Peyer's patch (tissue), 4 donors: Measurements from ENCODE around the gene AUTS2. TPM values are rescaled to one million over a fixed set of nuclear protein-coding genes. Genes with fewer than 3 reads are reported as not detected.
"Not testable (repeated sequence)": the region's sequence is repeated elsewhere in the genome, so short reads cannot be mapped to it uniquely, and the experiment has no call there.

Experiments used
- DNase-seq, 3 donors: peaks; one replicate each; pipeline ENCODE4 v3.0.0-alpha.2; 2017 to 2019
- H3K27ac ChIP-seq, 4 donors: fragments of 200-600 bp; sonication (generic); one replicate each; pipeline ENCODE4 v1.5.1; 2016 to 2019
- H3K27me3 ChIP-seq, 2 donors: fragments of 200-600 bp; sonication (generic); one replicate each; pipeline ENCODE4 v1.5.1; 2019
- H3K36me3 ChIP-seq, 3 donors: fragments of 200-600 bp; sonication (generic); one replicate each; pipeline ENCODE4 v1.5.1; 2016 to 2019
- H3K4me1 ChIP-seq, 4 donors: fragments of 200-600 bp; sonication (generic); one replicate each; pipeline ENCODE4 v1.5.1; 2016 to 2019
- H3K4me3 ChIP-seq, 4 donors: fragments of 200-600 bp; sonication (generic); 1 replicate in 3 of 4; 2 replicates in 1 of 4; pipeline ENCODE4 v1.5.1; 2016 to 2019; ENCODE audit warnings: mild to moderate bottlenecking in 1 of 4
- H3K9me3 ChIP-seq, 4 donors: fragments of 200-600 bp; sonication (generic); one replicate each; pipeline ENCODE4 v1.5.1; 2016 to 2019; ENCODE audit warnings: mild to moderate bottlenecking in 1 of 4
- CTCF ChIP-seq, 6 experiments: fragments of 450-650 bp in 4 of 6; fragments of 200-600 bp in 2 of 6; sonication (generic) in 1 of 6; IDR thresholded peaks; one replicate each; pipeline ENCODE4 v1.5.1; 2017 to 2019; ENCODE audit warnings: antibody characterized with exemption in 6 of 6, mild to moderate bottlenecking in 3 of 6, moderate library complexity in 1 of 6
- POLR2A ChIP-seq, 2 donors: fragments of 450-650 bp; IDR thresholded peaks; one replicate each; pipeline ENCODE4 v1.5.1; 2017; ENCODE audit warnings: antibody characterized with exemption in 2 of 2, mild to moderate bottlenecking in 2 of 2, moderate library complexity in 2 of 2
- total RNA-seq, 4 donors: library from RNA; depleted of rRNA; stranded (reverse); fragments of >200 nt; gene quantifications; one replicate each; pipeline ENCODE4 v1.1.0, GENCODE V29; 2016

Gene AUTS2
- total RNA-seq, 4 donors from 2014 or later = 55.9 to 90.0 (median 72.6) TPM

GRCh38 chr7:70268179-70268578 lies 669.9 kb downstream of the AUTS2 start:
- DNase-seq = no peak
- H3K27ac ChIP-seq = no peak overlapping the region
- no peaks in the 10 kb centered on the region for H3K27me3 ChIP-seq
- no peaks in the 10 kb centered on the region for H3K36me3 ChIP-seq
- no peaks in the 10 kb centered on the region for H3K4me1 ChIP-seq
- H3K4me3 ChIP-seq = no peak overlapping the region
- no peaks in the 10 kb centered on the region for H3K9me3 ChIP-seq
- TF ChIP-seq POLR2A (IDR thresholded peaks at IDR 0.05) = no peak
- TF ChIP-seq CTCF (IDR thresholded peaks at IDR 0.05) = no peak

- Histone ChIP-seq H3K4me1 (no peaks in the 10 kb centered on the region), H3K9me3 (no peaks in the 10 kb centered on the region), H3K27ac (no peak overlapping the region), H3K4me3 (no peak overlapping the region), H3K27me3 (no peaks in the 10 kb centered on the region), H3K36me3 (no peaks in the 10 kb centered on the region)
- DNase-seq = no peak
- TF ChIP-seq POLR2A (IDR thresholded peaks at IDR 0.05) (no peak), CTCF (IDR thresholded peaks at IDR 0.05) (no peak)
These were observed 671.9 kb downstream of the AUTS2 start for GRCh38 chr7:70270149-70270548.

- Histone ChIP-seq H3K9me3 (no peaks in the 10 kb centered on the region), H3K27me3 (no peaks in the 10 kb centered on the region), H3K27ac (no peak overlapping the region), H3K4me3 (no peak overlapping the region), H3K36me3 (no peaks in the 10 kb centered on the region), H3K4me1 (no peaks in the 10 kb centered on the region)
- no peak for DNase-seq
- TF ChIP-seq CTCF (IDR thresholded peaks at IDR 0.05) = no peak
- TF ChIP-seq POLR2A (IDR thresholded peaks at IDR 0.05) = no peak
These were observed 673.4 kb downstream of the AUTS2 start for GRCh38 chr7:70271617-70272081.

- H3K9me3 ChIP-seq, H3K4me3 ChIP-seq, DNase-seq, H3K27ac ChIP-seq, H3K27me3 ChIP-seq, H3K36me3 ChIP-seq, H3K4me1 ChIP-seq: not testable (repeated sequence)
These were observed 677.3 kb downstream of the AUTS2 start for GRCh38 chr7:70275570-70275969.

GRCh38 chr7:70285187-70285586 lies 686.9 kb downstream of the AUTS2 start:
- TF ChIP-seq CTCF (IDR thresholded peaks at IDR 0.05) = no peak
- no peak for TF ChIP-seq POLR2A (IDR thresholded peaks at IDR 0.05)
- no peak overlapping the region for H3K4me3 ChIP-seq
- H3K27me3 ChIP-seq = no peaks in the 10 kb centered on the region
- no peak for DNase-seq
- no peaks in the 10 kb centered on the region for H3K4me1 ChIP-seq
- no peak overlapping the region for H3K27ac ChIP-seq
- H3K36me3 ChIP-seq = no peaks in the 10 kb centered on the region
- no peaks in the 10 kb centered on the region for H3K9me3 ChIP-seq

GRCh38 chr7:70285854-70286253 lies 687.6 kb downstream of the AUTS2 start:
- no peaks in the 10 kb centered on the region for H3K9me3 ChIP-seq
- DNase-seq = no peak
- no peaks in the 10 kb centered on the region for H3K27me3 ChIP-seq
- no peak overlapping the region for H3K4me3 ChIP-seq
- no peak overlapping the region for H3K27ac ChIP-seq
- H3K36me3 ChIP-seq = no peaks in the 10 kb centered on the region
- H3K4me1 ChIP-seq = no peaks in the 10 kb centered on the region
- TF ChIP-seq POLR2A (IDR thresholded peaks at IDR 0.05) = no peak
- no peak for TF ChIP-seq CTCF (IDR thresholded peaks at IDR 0.05)
